HepG2 (cell line): ENCODE results near the gene ACAP3. TPM values are rescaled to one million over a fixed set of nuclear protein-coding genes. Genes with fewer than 3 reads are reported as not detected.

Experiments used
- ATAC-seq: fragments of 200-7000 bp; cut with Tn5 transposase; 3 replicates; pipeline ENCODE4 v1.9.1; 2020; ENCODE audit warnings: mild to moderate bottlenecking, moderate library complexity
- BruUV-seq: library from RNA; stranded (reverse); fragments of 400-500 nt; replicated peaks from 2 replicates; lab custom pipeline; 2021; lab: Mats Ljungman, UMichigan
- CTCF ChIA-PET: fragments of 300-600 bp; formaldehyde crosslinking; extraction: SDS; loops from one replicate; lab custom pipeline; 2021; ENCODE audit warnings: low total read pairs, inconsistent platforms, low intra/inter-chr PET ratio; lab: Yijun Ruan, JAX
- POLR2A ChIA-PET: fragments of 350-600 bp; sonication (Branson Sonifier 250); formaldehyde crosslinking; loops from one replicate; lab custom pipeline; 2020; ENCODE audit warnings: antibody characterized with exemption, inconsistent platforms; lab: Yijun Ruan, JAX
- DNase-seq: peaks from one replicate; pipeline ENCODE4 v3.0.0-alpha.2; 2015; ENCODE audit warnings: low spot score
- FAIRE-seq: peaks from 3 replicates; lab custom pipeline; 2011; peaks lifted over from hg19 to GRCh38; lab: Jason Lieb, UNC
- H2AFZ ChIP-seq: one replicate; pipeline ENCODE4 v1.6.1; 2011; ENCODE audit warnings: low read length, inconsistent platforms
- H3K27ac ChIP-seq: fragments of 300-600 bp; 3 replicates; pipeline ENCODE4 v1.8.0; 2011; ENCODE audit warnings: mixed run types, mild to moderate bottlenecking, mixed read lengths, low read length, inconsistent platforms; ENCODE audit not compliant: insufficient read depth; ENCODE audit errors: extremely low read length
- H3K27me3 ChIP-seq, 2 experiments: fragments of 200-600 bp in 1 of 2; 2 replicates in 1 of 2; 3 replicates in 1 of 2; pipeline versions ENCODE4 v1.6.0 to v1.8.0; 2011; ENCODE audit warnings: low read length in 2 of 2, mild to moderate bottlenecking in 2 of 2, moderate library complexity in 2 of 2, inconsistent platforms in 1 of 2; ENCODE audit not compliant: insufficient read depth in 2 of 2, control insufficient read depth in 1 of 2
- H3K36me3 ChIP-seq, 2 experiments: fragments of 200-600 bp in 1 of 2; replicated peaks in 1 of 2; 2 replicates in 1 of 2; 3 replicates in 1 of 2; pipeline versions ENCODE4 v1.5.1 to v1.8.0; 2011; ENCODE audit warnings: low read length in 2 of 2, inconsistent platforms in 1 of 2; ENCODE audit not compliant: insufficient read depth in 2 of 2, control insufficient read depth in 1 of 2
- H3K4me1 ChIP-seq: 2 replicates; pipeline ENCODE4 v1.5.1; 2012; ENCODE audit warnings: low read length, inconsistent platforms; ENCODE audit not compliant: insufficient read depth
- H3K4me2 ChIP-seq: 2 replicates; pipeline ENCODE4 v1.6.0; 2011; ENCODE audit warnings: low read depth, low read length, inconsistent platforms
- H3K4me3 ChIP-seq, 3 experiments: fragments of 200-600 bp in 1 of 3; sonication (generic), shearing (Covaris generic) in 1 of 3; replicated peaks in 1 of 3; 2 replicates each; pipeline ENCODE4 v1.5.1; 2011 to 2016; ENCODE audit warnings: low read length in 3 of 3, inconsistent platforms in 2 of 3, low read depth in 2 of 3, mild to moderate bottlenecking in 2 of 3, control low read depth in 1 of 3, mixed read lengths in 1 of 3; ENCODE audit not compliant: insufficient read depth in 1 of 3
- H3K79me2 ChIP-seq: one replicate; pipeline ENCODE4 v1.6.1; 2011; ENCODE audit warnings: low read length, inconsistent platforms; ENCODE audit not compliant: insufficient read depth
- H3K9ac ChIP-seq: 2 replicates; pipeline ENCODE4 v1.6.0; 2011; ENCODE audit warnings: mild to moderate bottlenecking, low read depth, low read length, inconsistent platforms; ENCODE audit not compliant: insufficient read depth
- H3K9me3 ChIP-seq: 2 replicates; pipeline ENCODE4 v1.5.1; 2012; ENCODE audit warnings: mild to moderate bottlenecking, low read length
- H4K20me1 ChIP-seq: 2 replicates; pipeline ENCODE4 v1.6.0; 2011; ENCODE audit warnings: inconsistent platforms, mild to moderate bottlenecking, low read length, moderate library complexity; ENCODE audit not compliant: insufficient read depth
- JUNB ChIP-seq: sonication (generic); formaldehyde crosslinking; IDR thresholded peaks from 2 replicates; pipeline ENCODE4 v1.8.0; 2022; ENCODE audit warnings: missing genetic modification reagents, mild to moderate bottlenecking, borderline replicate concordance
- SIX1 ChIP-seq: sonication (generic); formaldehyde crosslinking; IDR thresholded peaks from 2 replicates; pipeline ENCODE4 v1.4.0; 2020; ENCODE audit warnings: missing genetic modification reagents, borderline replicate concordance
- STAT6 ChIP-seq: sonication (generic); formaldehyde crosslinking; IDR thresholded peaks from 2 replicates; pipeline ENCODE4 v1.4.0; 2020; ENCODE audit warnings: missing genetic modification reagents, mild to moderate bottlenecking, borderline replicate concordance
- ZNF484 ChIP-seq: sonication (generic); formaldehyde crosslinking; IDR thresholded peaks from 2 replicates; pipeline ENCODE4 v1.5.1; 2020; ENCODE audit warnings: mild to moderate bottlenecking, low read depth, missing genetic modification reagents, borderline replicate concordance
- WGBS: methylation state at CpG from one replicate; pipeline ENCODE4 v1.1.6; 2017; ENCODE audit warnings: low lambda C conversion rate; 5-methylcytosine and 5-hydroxymethylcytosine counted together
- in situ Hi-C: cut with HindIII; loops from 2 replicates; pipeline ENCODE4 v1.10.0; 2017; ENCODE audit warnings: low pct_unique_long_range_greater_than_20kb; ENCODE audit not compliant: extremely low pct_ligation_motif_present
- intact Hi-C: fragments of 100-400 bp; cut with micrococcal nuclease; formaldehyde crosslinking; loops from one replicate; pipeline ENCODE4 v1.10.0; 2022; ENCODE audit not compliant: unreplicated experiment
- polyA plus RNA-seq, 8 experiments: library from polyadenylated mRNA; depleted of rRNA in 3 of 8; stranded (reverse) in 7 of 8; unstranded in 1 of 8; fragments of >200 nt; fragmentation: Illumina TruSeq in 4 of 8; extraction: Trizol in 4 of 8; gene quantifications; 2 replicates each; pipeline versions ENCODE4 v1.2.1 to v1.2.3, GENCODE V29; 2011 to 2016; ENCODE audit warnings: low read depth in 4 of 8, missing spikeins in 1 of 8, mixed read lengths in 1 of 8; ENCODE audit not compliant: insufficient read depth in 1 of 8
- total RNA-seq, 5 experiments: library from RNA; depleted of rRNA; stranded (reverse); fragments of >200 nt; fragmentation: Illumina TruSeq; extraction: Trizol; gene quantifications; 2 replicates each; pipeline ENCODE4 v1.2.3, GENCODE V29; 2016; ENCODE audit warnings: low read depth in 1 of 5

Gene ACAP3
- total and polyA plus RNA-seq, 2 of the 13 experiments (the other 11 are each of a cell fraction or from before 2014, with no cell fraction given) = 29.4 to 50.8 TPM

GRCh38 chr1:1275836-1276235 lies 31.9 kb downstream of the ACAP3 start:
- no peak overlapping the region for H3K4me3 ChIP-seq
- peaks cover 53% of the 10 kb centered on the region for H3K4me1 ChIP-seq
- intact Hi-C loops = no loop called here
- in situ Hi-C loops = no loop called here
- CTCF ChIA-PET = no interaction called here
- 85% methylated on average over 9 of the region's 9 CpGs for WGBS
- POLR2A ChIA-PET = no interaction called here
- no peaks in the 10 kb centered on the region; a peak in 1 of 5 replicates for H3K27me3 ChIP-seq
- H3K36me3 ChIP-seq = peaks cover 0 to 2% of the 10 kb centered on the region in 2 experiments; a peak in 1 of 5 replicates
- no peaks in the 10 kb centered on the region for H3K9me3 ChIP-seq
- no peak for ATAC-seq
- H3K27ac ChIP-seq = no peak overlapping the region
- TF ChIP-seq JUNB = no peak
- TF ChIP-seq STAT6 (CRISPR knock-in tag) = no peak
- TF ChIP-seq ZNF484 (CRISPR knock-in tag) = no peak
- TF ChIP-seq SIX1 (CRISPR knock-in tag) = no peak
- no peak for DNase-seq
- no peak overlapping the region for H3K4me2 ChIP-seq
- FAIRE-seq = no peak
- TSS peak; percentile 70 for BruUV-seq
- no peak overlapping the region for H2AFZ ChIP-seq
- peaks cover 24% of the 10 kb centered on the region for H3K79me2 ChIP-seq
- H3K9ac ChIP-seq = no peak overlapping the region
- peaks cover 15% of the 10 kb centered on the region; the same call in 1 of the 2 replicates for H4K20me1 ChIP-seq
